Neural cell (in vitro differentiated cells): ENCODE results near the gene GRIN1. TPM values are rescaled to one million over a fixed set of nuclear protein-coding genes. Genes with fewer than 3 reads are reported as not detected.

ENCODE experiments used
- H2AFZ ChIP-seq: fragments of 200-600, 300-800 bp; sonication (generic), shearing (Covaris generic); 2 replicates; pipeline ENCODE4 v1.6.0; 2014; ENCODE audit warnings: low read depth, mild to moderate bottlenecking, antibody characterized with exemption, low read length, moderate library complexity
- H3F3A ChIP-seq: fragments of 200-600 bp; shearing (Covaris generic); 2 replicates; pipeline ENCODE4 v1.6.1; 2016; ENCODE audit warnings: mild to moderate bottlenecking, moderate library complexity, mixed read lengths, antibody characterized with exemption, low read length; ENCODE audit not compliant: insufficient read depth, poor library complexity, severe bottlenecking
- H3K27ac ChIP-seq: fragments of 200-600, 300-800 bp; sonication (generic), shearing (Covaris generic); 2 replicates; pipeline ENCODE4 v1.5.1; 2014; ENCODE audit warnings: mild to moderate bottlenecking, low read length, moderate library complexity
- H3K27me3 ChIP-seq: fragments of 300-800, 200-600 bp; sonication (generic), shearing (Covaris generic); 2 replicates; pipeline ENCODE4 v1.6.0; 2014; ENCODE audit warnings: mild to moderate bottlenecking, low read depth, low read length, moderate library complexity; ENCODE audit not compliant: insufficient read depth
- H3K36me3 ChIP-seq: fragments of 300-800, 200-600 bp; sonication (generic), shearing (Covaris generic); 2 replicates; pipeline ENCODE4 v1.5.1; 2014; ENCODE audit warnings: mild to moderate bottlenecking, antibody characterized with exemption, low read length, moderate library complexity; ENCODE audit not compliant: insufficient read depth
- H3K4me2 ChIP-seq: fragments of 300-800, 200-600 bp; sonication (generic), shearing (Covaris generic); 2 replicates; pipeline ENCODE4 v1.6.0; 2014; ENCODE audit warnings: mild to moderate bottlenecking, low read length
- H3K4me3 ChIP-seq: fragments of 300-800, 200-600 bp; sonication (generic), shearing (Covaris generic); 2 replicates; pipeline ENCODE4 v1.5.1; 2014; ENCODE audit warnings: mild to moderate bottlenecking, low read length, moderate library complexity
- H3K79me2 ChIP-seq: fragments of 200-600 bp; shearing (Covaris generic); replicated peaks from 2 replicates; pipeline ENCODE4 v1.6.0; 2014; ENCODE audit warnings: mild to moderate bottlenecking, low read length, moderate library complexity; ENCODE audit not compliant: insufficient read depth
- H3K9ac ChIP-seq: fragments of 300-800, 200-600 bp; sonication (generic), shearing (Covaris generic); 2 replicates; pipeline ENCODE4 v1.6.1; 2016; ENCODE audit warnings: mild to moderate bottlenecking, low read length, mixed read lengths
- H3K9me2 ChIP-seq: fragments of 200-600 bp; shearing (Covaris generic); 2 replicates; pipeline ENCODE4 v1.6.1; 2016; ENCODE audit warnings: mild to moderate bottlenecking, low read length, mixed read lengths; ENCODE audit not compliant: insufficient read depth
- H3K9me3 ChIP-seq: fragments of 200-600, 300-800 bp; sonication (generic), shearing (Covaris generic); 2 replicates; pipeline ENCODE4 v1.6.1; 2016; ENCODE audit warnings: mild to moderate bottlenecking, mixed run types, low read length, moderate library complexity, mixed read lengths
- H4K20me1 ChIP-seq: fragments of 200-600 bp; shearing (Covaris generic); 2 replicates; pipeline ENCODE4 v1.6.1; 2016; ENCODE audit warnings: mild to moderate bottlenecking, mixed run types; ENCODE audit not compliant: insufficient read depth
- EP300 ChIP-seq: fragments of 450-650 bp; conservative IDR thresholded peaks from 2 replicates; pipeline ENCODE4 v1.6.1; 2014; ENCODE audit warnings: antibody characterized with exemption, mild to moderate bottlenecking, moderate library complexity; ENCODE audit not compliant: poor library complexity, severe bottlenecking
- EZH2 ChIP-seq: fragments of 200-600, 300-800 bp; shearing (Covaris generic), sonication (generic); IDR thresholded peaks from 2 replicates; pipeline ENCODE4 v1.6.1; 2014; ENCODE audit warnings: antibody characterized with exemption, low read length, borderline replicate concordance, mild to moderate bottlenecking; ENCODE audit not compliant: insufficient read depth, poor library complexity, severe bottlenecking
- MXI1 ChIP-seq: fragments of 450-650 bp; conservative IDR thresholded peaks from 2 replicates; pipeline ENCODE4 v1.6.1; 2014; ENCODE audit warnings: antibody characterized with exemption, mild to moderate bottlenecking; ENCODE audit not compliant: poor library complexity, severe bottlenecking
- POLR2AphosphoS5 ChIP-seq: IDR thresholded peaks from 2 replicates; pipeline ENCODE4 v1.6.1; 2012
- RAD21 ChIP-seq: fragments of 450-650 bp; conservative IDR thresholded peaks from 2 replicates; pipeline ENCODE4 v1.6.1; 2014; ENCODE audit warnings: antibody characterized with exemption, mild to moderate bottlenecking, moderate library complexity
- SMC3 ChIP-seq: fragments of 450-650 bp; conservative IDR thresholded peaks from 2 replicates; pipeline ENCODE4 v1.6.1; 2014; ENCODE audit warnings: antibody characterized with exemption, mild to moderate bottlenecking, moderate library complexity; ENCODE audit not compliant: poor library complexity
- TAF1 ChIP-seq: IDR thresholded peaks from 2 replicates; pipeline ENCODE4 v1.6.1; 2012; ENCODE audit warnings: low read depth
- polyA plus RNA-seq: library from polyadenylated mRNA; depleted of rRNA; stranded (reverse); fragments of >200 nt; gene quantifications from 2 replicates; pipeline ENCODE4 v1.2.3, GENCODE V29; 2014
- TF ChIP-seq, protein P1 (sequence below): fragments of 450-650 bp; IDR thresholded peaks from 2 replicates; pipeline ENCODE4 v1.5.1; 2014; ENCODE audit warnings: antibody characterized with exemption, mild to moderate bottlenecking, moderate library complexity; ENCODE audit not compliant: poor library complexity, severe bottlenecking
- TF ChIP-seq, protein P2 (sequence below): IDR thresholded peaks from 2 replicates; pipeline ENCODE4 v1.6.1; 2012; ENCODE audit warnings: borderline replicate concordance

GRIN1 gene
- polyA plus RNA-seq, 1 donor from 2014 or later = 0.58 TPM

DNA sequence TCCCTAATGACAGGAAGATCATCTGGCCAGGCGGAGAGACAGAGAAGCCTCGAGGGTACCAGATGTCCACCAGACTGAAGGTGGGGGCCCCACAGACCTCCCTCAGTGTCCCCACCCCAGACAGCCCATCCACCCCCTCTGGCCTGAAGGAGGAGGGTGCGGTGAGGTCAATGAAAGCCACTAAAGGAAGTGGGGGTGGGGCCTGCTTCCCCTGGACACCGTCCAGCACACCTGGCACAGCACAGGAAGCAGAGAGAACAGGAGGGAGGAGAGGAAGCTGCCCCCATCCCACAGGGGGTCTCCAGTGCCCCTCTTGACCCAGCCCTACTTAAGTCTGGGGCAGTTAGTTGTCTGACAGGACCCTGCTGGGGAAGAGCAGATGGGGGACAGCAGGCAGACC lies 19.7 kb downstream of the GRIN1 start:
- TF ChIP-seq, protein P1, sequence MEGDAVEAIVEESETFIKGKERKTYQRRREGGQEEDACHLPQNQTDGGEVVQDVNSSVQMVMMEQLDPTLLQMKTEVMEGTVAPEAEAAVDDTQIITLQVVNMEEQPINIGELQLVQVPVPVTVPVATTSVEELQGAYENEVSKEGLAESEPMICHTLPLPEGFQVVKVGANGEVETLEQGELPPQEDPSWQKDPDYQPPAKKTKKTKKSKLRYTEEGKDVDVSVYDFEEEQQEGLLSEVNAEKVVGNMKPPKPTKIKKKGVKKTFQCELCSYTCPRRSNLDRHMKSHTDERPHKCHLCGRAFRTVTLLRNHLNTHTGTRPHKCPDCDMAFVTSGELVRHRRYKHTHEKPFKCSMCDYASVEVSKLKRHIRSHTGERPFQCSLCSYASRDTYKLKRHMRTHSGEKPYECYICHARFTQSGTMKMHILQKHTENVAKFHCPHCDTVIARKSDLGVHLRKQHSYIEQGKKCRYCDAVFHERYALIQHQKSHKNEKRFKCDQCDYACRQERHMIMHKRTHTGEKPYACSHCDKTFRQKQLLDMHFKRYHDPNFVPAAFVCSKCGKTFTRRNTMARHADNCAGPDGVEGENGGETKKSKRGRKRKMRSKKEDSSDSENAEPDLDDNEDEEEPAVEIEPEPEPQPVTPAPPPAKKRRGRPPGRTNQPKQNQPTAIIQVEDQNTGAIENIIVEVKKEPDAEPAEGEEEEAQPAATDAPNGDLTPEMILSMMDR = no peak
- TF ChIP-seq POLR2AphosphoS5 (no peak), RAD21 (no peak), SMC3 (no peak), MXI1 (no peak), EP300 (no peak), EZH2 (no peak), TAF1 (no peak)
- TF ChIP-seq, protein P2, sequence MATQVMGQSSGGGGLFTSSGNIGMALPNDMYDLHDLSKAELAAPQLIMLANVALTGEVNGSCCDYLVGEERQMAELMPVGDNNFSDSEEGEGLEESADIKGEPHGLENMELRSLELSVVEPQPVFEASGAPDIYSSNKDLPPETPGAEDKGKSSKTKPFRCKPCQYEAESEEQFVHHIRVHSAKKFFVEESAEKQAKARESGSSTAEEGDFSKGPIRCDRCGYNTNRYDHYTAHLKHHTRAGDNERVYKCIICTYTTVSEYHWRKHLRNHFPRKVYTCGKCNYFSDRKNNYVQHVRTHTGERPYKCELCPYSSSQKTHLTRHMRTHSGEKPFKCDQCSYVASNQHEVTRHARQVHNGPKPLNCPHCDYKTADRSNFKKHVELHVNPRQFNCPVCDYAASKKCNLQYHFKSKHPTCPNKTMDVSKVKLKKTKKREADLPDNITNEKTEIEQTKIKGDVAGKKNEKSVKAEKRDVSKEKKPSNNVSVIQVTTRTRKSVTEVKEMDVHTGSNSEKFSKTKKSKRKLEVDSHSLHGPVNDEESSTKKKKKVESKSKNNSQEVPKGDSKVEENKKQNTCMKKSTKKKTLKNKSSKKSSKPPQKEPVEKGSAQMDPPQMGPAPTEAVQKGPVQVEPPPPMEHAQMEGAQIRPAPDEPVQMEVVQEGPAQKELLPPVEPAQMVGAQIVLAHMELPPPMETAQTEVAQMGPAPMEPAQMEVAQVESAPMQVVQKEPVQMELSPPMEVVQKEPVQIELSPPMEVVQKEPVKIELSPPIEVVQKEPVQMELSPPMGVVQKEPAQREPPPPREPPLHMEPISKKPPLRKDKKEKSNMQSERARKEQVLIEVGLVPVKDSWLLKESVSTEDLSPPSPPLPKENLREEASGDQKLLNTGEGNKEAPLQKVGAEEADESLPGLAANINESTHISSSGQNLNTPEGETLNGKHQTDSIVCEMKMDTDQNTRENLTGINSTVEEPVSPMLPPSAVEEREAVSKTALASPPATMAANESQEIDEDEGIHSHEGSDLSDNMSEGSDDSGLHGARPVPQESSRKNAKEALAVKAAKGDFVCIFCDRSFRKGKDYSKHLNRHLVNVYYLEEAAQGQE = no peak
- Histone ChIP-seq H2AFZ (no peak overlapping the region), H3K4me3 (no peak overlapping the region), H3K9ac (no peak overlapping the region), H3K9me3 (no peaks in the 10 kb centered on the region), H3K27me3 (peaks cover 84% of the 10 kb centered on the region), H3F3A (no peaks in the 10 kb centered on the region), H3K4me2 (no peak overlapping the region), H3K27ac (no peak overlapping the region), H4K20me1 (no peaks in the 10 kb centered on the region), H3K79me2 (no peaks in the 10 kb centered on the region), H3K9me2 (no peaks in the 10 kb centered on the region), H3K36me3 (no peaks in the 10 kb centered on the region)

DNA sequence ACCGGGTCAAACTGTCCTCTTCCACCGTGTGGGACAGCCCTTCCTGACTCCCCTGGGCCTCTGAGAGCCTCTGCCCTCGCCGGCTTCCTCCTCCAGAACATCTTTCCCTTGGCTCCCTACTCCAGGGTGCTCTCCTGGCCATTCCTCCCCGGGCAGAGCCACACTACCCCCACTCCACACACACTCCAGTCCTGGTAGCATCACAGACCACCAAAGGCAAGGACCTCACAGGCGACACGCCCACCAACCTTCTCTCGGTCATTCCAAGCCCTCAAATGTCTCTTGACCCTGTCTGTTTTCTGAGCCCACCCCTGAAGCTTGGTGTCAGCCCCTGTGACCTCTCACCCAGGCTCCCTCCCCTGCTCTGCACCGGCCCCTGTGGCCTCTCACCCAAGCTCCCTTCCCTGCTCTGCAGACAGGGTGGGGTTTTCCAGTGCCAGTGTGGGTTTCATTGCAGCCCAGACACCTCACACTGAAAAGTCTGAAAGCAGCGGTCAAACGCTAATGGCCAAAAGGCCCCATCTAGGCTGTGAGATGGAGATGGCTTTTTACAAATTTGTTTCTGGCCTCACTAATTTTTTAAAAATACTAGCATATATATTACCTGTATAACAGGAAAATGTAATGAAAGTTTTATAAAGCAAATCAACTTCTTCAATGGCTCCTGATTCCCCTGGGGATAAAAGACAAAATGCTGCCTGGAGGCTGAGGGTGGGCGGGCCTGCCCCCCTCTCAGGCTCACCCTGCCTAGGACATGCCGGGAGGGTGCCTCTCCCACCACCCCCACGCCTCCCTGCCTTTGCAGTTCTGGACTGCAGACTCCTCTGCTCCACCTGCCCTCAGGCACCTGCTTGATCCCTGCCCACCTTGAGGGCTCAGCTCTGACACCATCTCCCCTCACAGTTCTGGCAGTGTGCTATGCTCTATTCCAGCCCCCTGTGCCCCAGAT lies 20.4 kb downstream of the GRIN1 start:
- Histone ChIP-seq H4K20me1 (no peaks in the 10 kb centered on the region), H3K9me2 (no peaks in the 10 kb centered on the region)
- TF ChIP-seq MXI1 (no peak), TAF1 (no peak), RAD21 (no peak), EP300 (no peak)
- TF ChIP-seq, protein P2 = no peak

More for the DNA sequence above, 20.4 kb downstream of the GRIN1 start:
- H3K9ac ChIP-seq = no peak overlapping the region
- H3K4me2 ChIP-seq = no peak overlapping the region
- H3K27ac ChIP-seq = no peak overlapping the region
- H3K27me3 ChIP-seq = peaks cover 91% of the 10 kb centered on the region
- no peak overlapping the region for H3K4me3 ChIP-seq
- H2AFZ ChIP-seq = no peak overlapping the region
- no peaks in the 10 kb centered on the region for H3F3A ChIP-seq
- H3K36me3 ChIP-seq = no peaks in the 10 kb centered on the region
- no peaks in the 10 kb centered on the region for H3K79me2 ChIP-seq
- no peaks in the 10 kb centered on the region for H3K9me3 ChIP-seq
